DOHH2 (cell line): ENCODE measurements around the gene CIB4.

ENCODE experiments used
- H3F3A ChIP-seq: fragments of 200-600 bp; sonication (generic), shearing (Covaris generic); 2 replicates; pipeline ENCODE4 v1.6.0; 2016; ENCODE audit warnings: antibody characterized with exemption, mild to moderate bottlenecking; ENCODE audit not compliant: control insufficient read depth, insufficient read depth
- H3K27ac ChIP-seq: fragments of 200-600 bp; sonication (generic); 2 replicates; pipeline ENCODE4 v1.5.1; 2014; ENCODE audit warnings: low read depth, mild to moderate bottlenecking, low read length, moderate library complexity
- H3K27me3 ChIP-seq: fragments of 200-600 bp; sonication (generic); 2 replicates; pipeline ENCODE4 v1.6.1; 2014; ENCODE audit warnings: mild to moderate bottlenecking, low read length, mixed read lengths; ENCODE audit not compliant: control insufficient read depth
- H3K36me3 ChIP-seq: fragments of 200-600 bp; sonication (generic); 2 replicates; pipeline ENCODE4 v1.6.1; 2014; ENCODE audit warnings: mild to moderate bottlenecking, low read length, moderate library complexity, mixed read lengths; ENCODE audit not compliant: control insufficient read depth
- H3K4me1 ChIP-seq: fragments of 200-600 bp; sonication (generic); 2 replicates; pipeline ENCODE4 v1.6.1; 2014; ENCODE audit warnings: mild to moderate bottlenecking, low read length, mixed read lengths; ENCODE audit not compliant: control insufficient read depth
- H3K4me2 ChIP-seq: fragments of 200-600 bp; sonication (generic); 2 replicates; pipeline ENCODE4 v1.6.0; 2014; ENCODE audit warnings: mild to moderate bottlenecking, low read length, moderate library complexity
- H3K4me3 ChIP-seq: fragments of 200-600 bp; sonication (generic); 2 replicates; pipeline ENCODE4 v1.5.1; 2014; ENCODE audit warnings: mild to moderate bottlenecking, low read length, mixed read lengths
- H3K79me2 ChIP-seq: fragments of 200-600 bp; sonication (generic); 2 replicates; pipeline ENCODE4 v1.6.1; 2014; ENCODE audit warnings: mild to moderate bottlenecking, low read length, mixed read lengths; ENCODE audit not compliant: control insufficient read depth
- H3K9me2 ChIP-seq: fragments of 200-600 bp; sonication (generic); replicated peaks from 2 replicates; pipeline ENCODE4 v1.6.1; 2014; ENCODE audit warnings: mild to moderate bottlenecking, low read length, mixed read lengths; ENCODE audit not compliant: control insufficient read depth
- H3K9me3 ChIP-seq: fragments of 200-600 bp; sonication (generic); 2 replicates; pipeline ENCODE4 v1.6.1; 2014; ENCODE audit warnings: antibody characterized with exemption, low read length, mixed read lengths; ENCODE audit not compliant: control insufficient read depth, insufficient read depth
- H4K20me1 ChIP-seq: fragments of 200-600 bp; sonication (generic); 2 replicates; pipeline ENCODE4 v1.6.0; 2014; ENCODE audit warnings: low read depth, mild to moderate bottlenecking, antibody characterized with exemption, low read length, moderate library complexity; ENCODE audit not compliant: control insufficient read depth, insufficient read depth
- EZH2phosphoT487 ChIP-seq: fragments of 200-600 bp; sonication (generic); IDR thresholded peaks from 2 replicates; pipeline ENCODE4 v1.6.1; 2017; ENCODE audit warnings: borderline replicate concordance, mild to moderate bottlenecking, antibody characterized with exemption, low read length, moderate library complexity, mixed read lengths
- TF ChIP-seq, protein P1 (sequence below): fragments of 200-600 bp; sonication (generic); IDR thresholded peaks from one replicate; pipeline ENCODE4 v1.5.1; 2014; ENCODE audit warnings: antibody characterized with exemption, mild to moderate bottlenecking, low read depth, low read length; ENCODE audit not compliant: poor library complexity, severe bottlenecking

CIB4 gene

GRCh38 chr2:26670931-26671460 lies 29.8 kb upstream of the CIB4 start:
- no peak overlapping the region for H3K4me3 ChIP-seq
- no peaks in the 10 kb centered on the region for H4K20me1 ChIP-seq
- no peaks in the 10 kb centered on the region for H3K9me3 ChIP-seq
- no peak overlapping the region for H3K4me2 ChIP-seq
- peaks cover 10% of the 10 kb centered on the region for H3K27me3 ChIP-seq
- H3K79me2 ChIP-seq, result no peaks in the 10 kb centered on the region
- TF ChIP-seq, protein P1, sequence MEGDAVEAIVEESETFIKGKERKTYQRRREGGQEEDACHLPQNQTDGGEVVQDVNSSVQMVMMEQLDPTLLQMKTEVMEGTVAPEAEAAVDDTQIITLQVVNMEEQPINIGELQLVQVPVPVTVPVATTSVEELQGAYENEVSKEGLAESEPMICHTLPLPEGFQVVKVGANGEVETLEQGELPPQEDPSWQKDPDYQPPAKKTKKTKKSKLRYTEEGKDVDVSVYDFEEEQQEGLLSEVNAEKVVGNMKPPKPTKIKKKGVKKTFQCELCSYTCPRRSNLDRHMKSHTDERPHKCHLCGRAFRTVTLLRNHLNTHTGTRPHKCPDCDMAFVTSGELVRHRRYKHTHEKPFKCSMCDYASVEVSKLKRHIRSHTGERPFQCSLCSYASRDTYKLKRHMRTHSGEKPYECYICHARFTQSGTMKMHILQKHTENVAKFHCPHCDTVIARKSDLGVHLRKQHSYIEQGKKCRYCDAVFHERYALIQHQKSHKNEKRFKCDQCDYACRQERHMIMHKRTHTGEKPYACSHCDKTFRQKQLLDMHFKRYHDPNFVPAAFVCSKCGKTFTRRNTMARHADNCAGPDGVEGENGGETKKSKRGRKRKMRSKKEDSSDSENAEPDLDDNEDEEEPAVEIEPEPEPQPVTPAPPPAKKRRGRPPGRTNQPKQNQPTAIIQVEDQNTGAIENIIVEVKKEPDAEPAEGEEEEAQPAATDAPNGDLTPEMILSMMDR, result no peak
- no peak for TF ChIP-seq EZH2phosphoT487
- H3K9me2 ChIP-seq, result no peaks in the 10 kb centered on the region
- H3K4me1 ChIP-seq, result no peaks in the 10 kb centered on the region
- H3K27ac ChIP-seq, result no peak overlapping the region
- H3F3A ChIP-seq, result no peaks in the 10 kb centered on the region
- no peaks in the 10 kb centered on the region for H3K36me3 ChIP-seq

- Histone ChIP-seq H3K27me3 (peaks cover 10% of the 10 kb centered on the region), H3K36me3 (no peaks in the 10 kb centered on the region), H3K4me3 (no peak overlapping the region), H3K27ac (no peak overlapping the region), H3F3A (no peaks in the 10 kb centered on the region), H3K9me3 (no peaks in the 10 kb centered on the region), H3K79me2 (no peaks in the 10 kb centered on the region), H3K4me2 (no peak overlapping the region), H3K9me2 (no peaks in the 10 kb centered on the region), H4K20me1 (no peaks in the 10 kb centered on the region), H3K4me1 (no peaks in the 10 kb centered on the region)
- TF ChIP-seq, protein P1, result no peak
- TF ChIP-seq EZH2phosphoT487, result no peak
These were observed 29.0 kb upstream of the CIB4 start for GRCh38 chr2:26670171-26670570.

DNA sequence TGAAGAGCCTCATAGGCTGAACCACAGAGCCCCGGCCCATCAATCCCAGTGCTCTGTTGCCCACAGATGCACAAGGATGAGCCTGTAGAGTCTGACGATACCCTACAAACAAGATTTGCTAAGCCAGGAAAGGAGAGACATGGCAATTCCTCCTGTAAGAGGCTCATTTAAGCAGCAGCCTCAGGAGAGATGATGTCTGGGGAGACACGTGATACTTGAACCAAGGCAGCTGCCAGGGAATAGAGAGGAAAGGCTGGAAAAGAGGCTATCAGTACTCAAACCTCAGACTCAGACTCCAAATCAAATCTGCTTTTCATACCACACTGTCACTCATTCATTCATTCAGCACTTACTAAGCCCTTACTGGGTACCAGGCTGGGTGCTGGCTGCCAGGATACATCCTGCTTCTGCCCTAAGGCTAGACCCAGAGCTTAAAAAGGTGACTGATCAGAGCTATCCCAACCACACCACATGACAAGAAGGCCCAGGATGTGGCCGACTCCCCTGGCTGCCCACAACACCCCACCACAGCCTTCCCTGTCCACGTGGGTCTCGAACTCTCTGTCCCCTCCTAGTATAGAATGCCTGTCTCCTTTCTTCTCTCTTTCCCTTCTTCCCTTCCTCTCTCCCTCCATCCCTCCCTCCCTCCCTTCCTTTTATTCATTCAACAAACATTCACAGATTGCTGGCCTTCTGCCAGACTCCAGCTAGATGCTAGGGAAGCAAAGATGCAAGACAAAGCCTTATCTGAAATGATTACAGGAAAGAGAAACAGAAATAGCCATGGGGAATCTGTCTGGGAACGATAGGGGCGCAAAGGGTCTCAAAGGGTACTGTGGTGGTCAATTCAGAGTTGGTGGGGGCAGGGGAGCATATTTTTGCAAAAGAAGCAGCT lies 27.9 kb upstream of the CIB4 start:
- H3K79me2 ChIP-seq, result no peaks in the 10 kb centered on the region
- H3K9me2 ChIP-seq, result no peaks in the 10 kb centered on the region
- TF ChIP-seq, protein P1, result no peak
- TF ChIP-seq EZH2phosphoT487, result no peak
- no peak overlapping the region for H3K27ac ChIP-seq
- H3K27me3 ChIP-seq, result peaks cover 10% of the 10 kb centered on the region
- no peaks in the 10 kb centered on the region for H3F3A ChIP-seq
- H3K4me1 ChIP-seq, result no peaks in the 10 kb centered on the region
- H3K9me3 ChIP-seq, result no peaks in the 10 kb centered on the region
- no peak overlapping the region for H3K4me2 ChIP-seq
- H3K36me3 ChIP-seq, result no peaks in the 10 kb centered on the region
- no peaks in the 10 kb centered on the region for H4K20me1 ChIP-seq
- H3K4me3 ChIP-seq, result no peak overlapping the region
